HG02798 (cell line): ENCODE measurements around the gene IL32.
A peak's percentile ranks its signal among the peaks of the same experiment; 100 is the strongest.

Experiments used
- ATAC-seq: cut with Tn5 transposase; IDR thresholded peaks from one replicate; pipeline ENCODE4 v1.9.1; 2021; ENCODE audit warnings: mild to moderate bottlenecking; ENCODE audit not compliant: unreplicated experiment, poor library complexity

Gene IL32

GRCh38 chr16:3027983-3028715 lies 37.3 kb upstream of the IL32 start:
- peak; percentile 35 for ATAC-seq

- no peak for ATAC-seq
Observed at GRCh38 chr16:3028716-3029319, 36.6 kb upstream of the IL32 start.

DNA sequence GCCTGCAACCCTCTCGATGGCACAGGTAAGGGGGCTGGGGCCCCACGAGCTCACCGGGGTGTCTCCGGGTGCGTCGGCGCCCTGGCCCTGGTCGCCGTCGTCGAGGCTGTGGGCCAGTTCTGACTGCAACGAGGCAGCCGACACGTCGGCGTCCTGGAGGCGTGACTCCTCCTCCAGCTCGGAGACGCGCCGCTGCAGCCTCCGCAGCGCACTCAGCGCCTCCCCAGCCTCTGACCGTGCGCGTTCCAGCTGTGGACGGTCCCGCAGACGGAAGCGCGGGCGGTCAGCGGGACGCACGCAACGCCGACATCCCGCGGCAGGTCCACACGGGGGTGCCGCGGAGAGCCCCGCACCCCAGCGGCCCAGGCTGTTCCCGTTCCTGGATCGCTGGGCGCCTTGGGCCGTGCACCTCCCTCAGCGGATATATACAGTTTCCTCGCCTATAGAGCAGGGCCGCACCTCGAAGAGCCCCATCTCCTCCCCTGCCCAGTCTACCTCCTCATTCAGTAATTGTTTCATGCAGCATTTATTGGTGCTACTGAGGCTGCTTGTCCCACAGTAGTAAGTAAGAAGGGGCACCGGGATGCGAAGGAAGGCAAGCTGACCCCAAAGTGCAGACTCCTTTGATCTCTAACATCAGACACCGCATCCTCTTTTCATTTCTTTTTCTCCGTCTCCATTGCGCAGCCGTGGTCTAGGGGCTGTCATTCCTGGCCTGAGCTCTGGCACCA lies 35.8 kb upstream of the IL32 start:
- no peak for ATAC-seq

DNA sequence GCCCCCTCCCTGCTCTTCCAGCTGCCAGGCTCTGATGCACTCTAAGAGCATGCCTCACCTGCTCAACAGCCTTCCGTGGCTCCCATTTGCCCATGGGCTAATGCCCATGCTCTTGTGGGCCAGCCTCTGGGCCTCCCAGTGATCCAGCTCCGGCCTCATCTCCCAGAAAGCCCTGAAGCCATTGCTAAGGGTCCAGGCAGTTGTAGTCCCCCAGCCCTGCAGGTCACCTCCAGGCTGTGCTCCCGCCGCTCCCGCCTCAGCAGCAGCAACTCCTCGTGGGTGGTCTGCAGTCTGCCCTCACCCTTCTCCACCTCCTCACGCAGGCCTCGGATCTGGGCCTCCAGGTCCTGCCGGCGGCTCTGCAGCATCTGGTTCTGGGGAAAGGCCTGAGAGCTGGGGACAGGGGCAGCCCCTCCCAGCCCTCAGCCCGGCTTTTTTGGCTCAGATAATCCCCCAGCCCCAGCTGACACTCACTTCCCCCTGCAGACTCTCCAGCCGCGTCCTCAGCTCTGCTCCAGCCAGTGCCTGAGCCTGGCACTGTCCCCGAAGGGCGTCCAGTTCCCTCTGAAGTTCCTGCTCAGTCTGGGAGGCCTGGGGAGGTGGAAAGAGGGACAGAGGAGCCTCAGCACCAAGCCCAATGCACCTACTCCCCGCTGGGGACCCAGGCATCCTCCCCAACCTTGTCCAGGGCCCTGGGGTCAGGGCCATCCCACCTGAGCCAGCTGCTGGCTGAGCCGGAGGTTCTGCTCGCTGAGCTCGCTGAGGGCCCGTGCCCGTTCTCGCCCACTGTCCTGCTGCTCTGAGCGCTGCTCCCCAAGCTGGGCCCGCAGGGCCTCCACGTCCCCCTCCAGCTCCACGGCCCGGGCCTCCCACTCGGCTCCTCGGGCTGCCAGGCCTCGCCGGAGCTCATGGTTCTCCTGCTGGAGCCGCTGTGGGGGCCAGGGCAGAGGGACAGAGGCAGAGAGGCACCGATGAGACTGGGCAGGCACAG lies 34.9 kb upstream of the IL32 start:
- no peak for ATAC-seq

DNA sequence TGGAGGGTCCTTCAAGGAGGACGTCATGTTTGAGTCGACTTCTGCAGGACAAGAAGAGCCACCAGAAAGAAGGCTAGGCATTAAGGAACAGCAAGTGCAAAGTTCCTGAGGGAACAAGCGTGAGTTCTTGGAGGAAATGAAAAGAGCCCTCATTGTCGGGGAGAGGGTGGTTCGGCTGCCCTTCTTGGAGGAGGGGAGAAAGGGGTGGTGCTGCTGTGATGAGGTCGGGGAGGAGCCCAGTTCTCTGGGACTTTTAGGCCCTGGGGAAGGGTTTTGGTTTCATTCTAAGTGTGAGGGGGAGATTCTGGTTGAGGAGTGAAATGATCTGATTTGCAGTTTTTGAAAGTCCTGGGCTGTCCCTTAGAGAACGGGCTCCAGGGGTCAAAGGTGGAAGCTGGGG lies 32.8 kb upstream of the IL32 start:
- ATAC-seq: no peak

- no peak for ATAC-seq
Observed at GRCh38 chr16:3035289-3035971, 30.0 kb upstream of the IL32 start.

GRCh38 chr16:3035972-3036725 lies 29.3 kb upstream of the IL32 start:
- no peak for ATAC-seq

- no peak for ATAC-seq
Observed at GRCh38 chr16:3036726-3037315, 28.6 kb upstream of the IL32 start, which contains the start of gene BICDL2. Gene BICDL2 (minus strand): TSS chr16:3036944. CDS start chr16:3035496, 1,448 bp downstream.

DNA sequence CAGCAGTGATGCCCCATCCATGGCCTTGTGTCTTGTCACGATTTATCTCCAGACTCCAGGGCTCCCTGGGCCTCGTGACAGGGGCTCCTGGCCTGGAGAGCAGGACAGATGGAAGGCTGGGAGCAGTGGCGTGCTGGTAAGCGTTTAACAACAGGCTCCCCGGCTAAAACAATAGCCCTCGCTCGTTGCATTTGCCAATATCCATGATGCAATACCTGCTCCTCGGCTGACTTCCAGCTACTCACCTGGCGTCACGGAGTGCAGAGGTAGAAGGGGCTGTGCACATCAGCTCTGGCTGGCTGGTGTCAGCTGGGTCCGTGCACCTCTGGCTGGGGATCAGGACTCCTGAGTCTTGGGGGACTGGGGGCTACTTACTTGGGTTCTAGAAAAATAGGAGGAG lies 27.2 kb upstream of the IL32 start:
- ATAC-seq: no peak

DNA sequence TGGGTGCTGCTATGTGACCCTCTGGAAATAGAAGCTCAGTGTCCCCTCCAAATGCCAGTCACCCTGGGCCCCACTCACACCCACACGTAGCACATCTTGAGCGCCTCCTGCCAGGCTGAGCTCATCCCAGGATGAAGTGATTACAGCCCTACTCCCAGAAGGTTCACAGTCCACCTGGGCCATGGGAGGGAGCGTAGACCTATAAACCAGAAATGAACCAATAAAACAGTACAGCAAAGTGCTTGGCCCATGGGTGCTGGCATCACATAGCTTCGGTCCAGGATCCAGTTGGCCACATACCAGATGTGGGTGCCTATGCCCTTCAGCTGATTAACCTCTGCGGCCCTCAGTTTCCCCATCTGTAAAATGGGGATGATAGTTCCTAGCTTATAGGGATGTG lies 26.5 kb upstream of the IL32 start:
- no peak for ATAC-seq

GRCh38 chr16:3042376-3042775 lies 23.1 kb upstream of the IL32 start:
- no peak for ATAC-seq

GRCh38 chr16:3044708-3045107 lies 20.7 kb upstream of the IL32 start:
- ATAC-seq: no peak

- ATAC-seq: no peak
Observed at GRCh38 chr16:3045758-3046640, 19.4 kb upstream of the IL32 start, which contains the start of gene MMP25. Gene MMP25 (plus strand): TSS chr16:3046561. CDS start chr16:3046918, 357 bp downstream.

DNA sequence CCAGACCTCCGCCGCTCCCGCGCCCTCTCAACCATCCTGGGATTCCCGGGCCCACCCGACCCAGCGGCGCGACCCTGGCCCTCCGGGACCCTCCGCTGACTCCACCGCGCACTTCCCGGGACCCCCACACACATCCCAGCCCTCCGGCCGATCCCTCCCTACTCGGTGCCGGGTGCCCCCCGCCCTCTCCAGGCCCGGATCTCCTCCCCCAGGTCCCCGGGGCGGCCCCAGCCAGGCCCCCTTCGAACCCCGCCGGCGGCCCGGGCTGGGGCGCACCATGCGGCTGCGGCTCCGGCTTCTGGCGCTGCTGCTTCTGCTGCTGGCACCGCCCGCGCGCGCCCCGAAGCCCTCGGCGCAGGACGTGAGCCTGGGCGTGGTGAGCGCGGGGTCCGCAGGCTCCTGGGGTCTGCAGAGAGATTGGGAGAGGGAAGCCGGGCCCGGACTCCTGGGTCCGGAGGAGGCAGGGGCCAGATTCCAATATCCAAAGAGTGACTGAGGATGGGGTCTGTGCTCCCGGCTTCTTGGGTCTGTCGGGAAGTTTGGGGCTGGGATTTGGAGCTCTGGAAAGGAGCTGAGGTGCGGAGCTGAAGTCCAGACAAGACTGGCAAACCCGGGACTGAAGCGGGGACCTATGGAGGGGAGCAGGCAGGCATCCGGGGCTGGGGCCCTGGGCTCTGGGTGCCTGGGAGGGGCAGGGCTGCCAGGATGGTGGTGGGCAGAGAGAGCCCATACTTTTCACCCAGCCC lies 18.6 kb upstream of the IL32 start:
- ATAC-seq: no peak

DNA sequence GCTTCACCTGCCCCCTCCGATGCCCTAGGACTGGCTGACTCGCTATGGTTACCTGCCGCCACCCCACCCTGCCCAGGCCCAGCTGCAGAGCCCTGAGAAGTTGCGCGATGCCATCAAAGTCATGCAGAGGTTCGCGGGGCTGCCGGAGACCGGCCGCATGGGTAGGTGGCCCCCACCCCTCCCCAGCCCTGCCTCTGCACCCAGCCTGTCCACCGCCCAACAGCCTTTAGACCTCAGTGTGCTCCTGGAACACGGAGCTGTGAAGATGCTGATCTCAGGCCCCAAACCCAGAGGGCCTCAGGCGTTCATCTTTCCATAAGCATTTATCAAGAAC lies 18.1 kb upstream of the IL32 start:
- no peak for ATAC-seq

DNA sequence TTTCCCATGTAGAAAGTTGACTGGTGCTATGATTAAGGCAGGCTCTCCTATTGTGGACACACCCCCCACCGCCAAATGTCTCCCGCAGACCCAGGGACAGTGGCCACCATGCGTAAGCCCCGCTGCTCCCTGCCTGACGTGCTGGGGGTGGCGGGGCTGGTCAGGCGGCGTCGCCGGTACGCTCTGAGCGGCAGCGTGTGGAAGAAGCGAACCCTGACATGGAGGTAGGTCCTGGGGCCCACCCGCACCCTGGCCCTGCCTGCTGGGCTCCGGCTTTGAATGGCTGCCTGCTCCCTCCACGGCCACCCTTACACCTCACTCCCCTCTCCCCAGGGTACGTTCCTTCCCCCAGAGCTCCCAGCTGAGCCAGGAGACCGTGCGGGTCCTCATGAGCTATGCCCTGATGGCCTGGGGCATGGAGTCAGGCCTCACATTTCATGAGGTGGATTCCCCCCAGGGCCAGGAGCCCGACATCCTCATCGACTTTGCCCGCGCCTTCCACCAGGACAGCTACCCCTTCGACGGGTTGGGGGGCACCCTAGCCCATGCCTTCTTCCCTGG lies 15.4 kb upstream of the IL32 start:
- ATAC-seq: no peak

DNA sequence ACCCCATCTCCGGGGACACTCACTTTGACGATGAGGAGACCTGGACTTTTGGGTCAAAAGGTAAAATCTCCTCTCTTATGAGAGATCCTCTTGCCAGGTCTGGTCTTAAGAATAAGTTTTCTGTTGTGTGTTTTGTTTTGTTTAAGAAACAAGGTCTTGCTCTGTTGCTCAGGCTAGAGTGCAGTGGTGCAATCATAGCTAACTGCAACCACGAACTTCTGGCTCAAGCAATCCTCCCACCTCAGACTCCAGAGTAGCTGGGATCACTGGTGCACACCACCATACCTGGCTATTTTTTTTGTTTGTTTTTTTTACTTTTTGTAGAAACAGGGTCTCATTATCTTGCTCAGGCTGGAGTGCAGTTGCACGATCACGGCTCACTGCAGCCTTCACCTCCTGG lies 15.0 kb upstream of the IL32 start:
- ATAC-seq: no peak
